K562 (cell line): ENCODE data around the gene ITGA7. TPM values are rescaled to one million over a fixed set of nuclear protein-coding genes. Genes with fewer than 3 reads are reported as not detected.

ENCODE experiments used
- ATAC-seq: fragments of 200-7000 bp; cut with Tn5 transposase; 3 replicates; pipeline ENCODE4 v1.9.1; 2020; ENCODE audit warnings: moderate library complexity
- BruUV-seq: library from RNA; stranded (reverse); fragments of 400-500 nt; replicated peaks from 2 replicates; lab custom pipeline; 2021; lab: Mats Ljungman, UMichigan
- CTCF ChIA-PET: fragments of 300-600 bp; formaldehyde crosslinking; extraction: SDS; loops from one replicate; lab custom pipeline; 2021; ENCODE audit warnings: low intra/inter-chr PET ratio; lab: Yijun Ruan, JAX
- POLR2A ChIA-PET: fragments of 300-600, 350-650 bp; sonication (Branson Sonifier 250); formaldehyde crosslinking; extraction: SDS; loops from one replicate; lab custom pipeline; 2021; ENCODE audit warnings: antibody characterized with exemption, inconsistent platforms; lab: Yijun Ruan, JAX
- DNase-seq, 4 experiments: peaks; one replicate each; pipeline versions ENCODE4 v3.0.0 to v3.0.0-alpha.2; 2011 to 2018; ENCODE audit warnings: low spot score in 3 of 4, mixed read lengths in 3 of 4; ENCODE audit errors: extremely low read depth in 1 of 4
- FAIRE-seq: peaks from 2 replicates; lab custom pipeline; 2011; peaks lifted over from hg19 to GRCh38; lab: Jason Lieb, UNC
- H2AFZ ChIP-seq: 2 replicates; pipeline ENCODE4 v1.6.0; 2011; ENCODE audit warnings: low read depth, low read length, control low read depth, inconsistent platforms
- H3K27ac ChIP-seq: fragments of 200-600 bp; 3 replicates; pipeline ENCODE4 v1.8.0; 2011; ENCODE audit warnings: low read depth, mild to moderate bottlenecking, control low read depth, inconsistent platforms, low read length, moderate library complexity, mixed read lengths; ENCODE audit errors: extremely low read depth
- H3K27me3 ChIP-seq, 2 experiments: fragments of 300-600 bp in 1 of 2; 2 replicates in 1 of 2; 3 replicates in 1 of 2; pipeline versions ENCODE4 v1.6.0 to v1.8.0; 2011; ENCODE audit warnings: inconsistent platforms in 2 of 2, low read length in 2 of 2, mild to moderate bottlenecking in 1 of 2, mixed read lengths in 1 of 2, moderate library complexity in 1 of 2; ENCODE audit not compliant: control insufficient read depth in 2 of 2, insufficient read depth in 2 of 2
- H3K36me3 ChIP-seq: fragments of 300-600 bp; 3 replicates; pipeline ENCODE4 v1.8.0; 2011; ENCODE audit warnings: mild to moderate bottlenecking, low read length, inconsistent platforms; ENCODE audit not compliant: control insufficient read depth, insufficient read depth
- H3K4me1 ChIP-seq, 2 experiments: fragments of 200-600 bp in 1 of 2; replicated peaks in 1 of 2; 2 replicates in 1 of 2; 3 replicates in 1 of 2; pipeline versions ENCODE4 v1.5.1 to v1.8.0; 2011; ENCODE audit warnings: inconsistent platforms in 2 of 2, low read length in 2 of 2, mild to moderate bottlenecking in 1 of 2, mixed read lengths in 1 of 2, moderate library complexity in 1 of 2; ENCODE audit not compliant: control insufficient read depth in 2 of 2, insufficient read depth in 2 of 2
- H3K4me2 ChIP-seq: 2 replicates; pipeline ENCODE4 v1.6.1; 2011; ENCODE audit warnings: low read length, control low read depth, inconsistent platforms, mixed read lengths; ENCODE audit not compliant: insufficient read depth
- H3K4me3 ChIP-seq: fragments of 200-600 bp; sonication (generic), shearing (Covaris generic); 2 replicates; pipeline ENCODE4 v1.5.1; 2016; ENCODE audit warnings: control low read depth, inconsistent platforms
- H3K79me2 ChIP-seq: fragments of 200-600 bp; 3 replicates; pipeline ENCODE4 v1.8.0; 2011; ENCODE audit warnings: low read length, inconsistent platforms; ENCODE audit not compliant: control insufficient read depth, insufficient read depth
- H3K9ac ChIP-seq, 2 experiments: 2 replicates each; pipeline versions ENCODE4 v1.6.0 to v1.6.1; 2011; ENCODE audit warnings: low read depth in 2 of 2, low read length in 2 of 2, control low read depth in 1 of 2, inconsistent platforms in 1 of 2, mild to moderate bottlenecking in 1 of 2, mixed read lengths in 1 of 2; ENCODE audit not compliant: insufficient read depth in 1 of 2
- H3K9me1 ChIP-seq: one replicate; pipeline ENCODE4 v1.6.0; 2011; ENCODE audit warnings: inconsistent platforms, mild to moderate bottlenecking, low read length, moderate library complexity; ENCODE audit not compliant: control insufficient read depth, insufficient read depth
- H3K9me3 ChIP-seq: replicated peaks from 2 replicates; pipeline ENCODE4 v1.5.1; 2011; ENCODE audit warnings: low read depth, low read length, inconsistent platforms; ENCODE audit not compliant: control insufficient read depth, insufficient read depth
- H4K20me1 ChIP-seq: replicated peaks from 2 replicates; pipeline ENCODE4 v1.6.1; 2011; ENCODE audit warnings: low read length, inconsistent platforms, mixed read lengths; ENCODE audit not compliant: control insufficient read depth, insufficient read depth
- E2F6 ChIP-seq, 2 experiments: IDR thresholded peaks; 2 replicates each; pipeline ENCODE4 v1.6.1; 2011; ENCODE audit warnings: borderline replicate concordance in 1 of 2, control low read depth in 1 of 2, low read depth in 1 of 2, low read length in 1 of 2, mild to moderate bottlenecking in 1 of 2, mixed read lengths in 1 of 2, moderate library complexity in 1 of 2; ENCODE audit not compliant: insufficient read depth in 1 of 2, insufficient read length in 1 of 2, poor library complexity in 1 of 2, severe bottlenecking in 1 of 2; ENCODE audit errors: extremely low read depth in 1 of 2
- FOXA3 ChIP-seq, 2 experiments: fragments of 450-650 bp in 1 of 2; sonication (generic) in 1 of 2; formaldehyde crosslinking; IDR thresholded peaks in 1 of 2; conservative IDR thresholded peaks in 1 of 2; 2 replicates each; pipeline versions ENCODE4 v1.4.0 to v1.8.0; 2020 to 2022; ENCODE audit warnings: mild to moderate bottlenecking in 2 of 2, missing genetic modification reagents in 1 of 2
- FOXP4 ChIP-seq: sonication (generic); formaldehyde crosslinking; IDR thresholded peaks from 2 replicates; pipeline ENCODE4 v1.8.0; 2022; ENCODE audit warnings: mild to moderate bottlenecking, missing genetic modification reagents, borderline replicate concordance
- ILF3 ChIP-seq: fragments of 450-650 bp; IDR thresholded peaks from 2 replicates; pipeline ENCODE4 v1.6.1; 2018; ENCODE audit warnings: antibody characterized with exemption, mild to moderate bottlenecking, moderate library complexity, borderline replicate concordance
- JUND ChIP-seq, 2 experiments: IDR thresholded peaks; 2 replicates in 1 of 2; 3 replicates in 1 of 2; pipeline ENCODE4 v1.6.1; 2011; ENCODE audit warnings: borderline replicate concordance in 2 of 2, low read depth in 2 of 2, low read length in 2 of 2, improper control_type of control experiment in 1 of 2, missing biosample characterization in 1 of 2, missing genetic modification characterization in 1 of 2, missing genetic modification reagents in 1 of 2
- MEF2D ChIP-seq: conservative IDR thresholded peaks from 2 replicates; pipeline ENCODE4 v1.6.1; 2016; ENCODE audit warnings: low read depth, missing genetic modification characterization, missing compliant biosample characterization
- SIN3A ChIP-seq, 2 experiments: fragments of 150-350 bp in 1 of 2; IDR thresholded peaks; 2 replicates each; pipeline ENCODE4 v1.6.1; 2011 to 2016; ENCODE audit warnings: borderline replicate concordance in 2 of 2, low read depth in 2 of 2, low read length in 2 of 2, mild to moderate bottlenecking in 2 of 2, moderate library complexity in 2 of 2; ENCODE audit not compliant: control insufficient read depth in 1 of 2
- ZNF639 ChIP-seq, 2 experiments: fragments of 200-800 bp in 1 of 2; sonication (Bioruptor generic) in 1 of 2; sonication (generic) in 1 of 2; formaldehyde crosslinking in 1 of 2; IDR thresholded peaks in 1 of 2; conservative IDR thresholded peaks in 1 of 2; 2 replicates each; pipeline versions ENCODE4 v1.5.0 to v1.6.1; 2016 to 2020; ENCODE audit warnings: missing compliant biosample characterization in 1 of 2, missing genetic modification characterization in 1 of 2, missing genetic modification reagents in 1 of 2
- WGBS: fragments of 100-300 bp; shearing (Covaris generic); methylation state at CpG from one replicate; pipeline ENCODE4 v1.1.6; 2016; ENCODE audit warnings: low coverage, mixed read lengths; ENCODE audit not compliant: insufficient coverage; ENCODE audit errors: missing lambda C conversion rate; 5-methylcytosine and 5-hydroxymethylcytosine counted together
- in situ Hi-C: fragments of 300-500 bp; cut with MboI; formaldehyde crosslinking; loops from 4 replicates; pipeline ENCODE4 v1.15.0; 2018; ENCODE audit warnings: inconsistent platforms, mixed read lengths
- intact Hi-C: fragments of 100-400 bp; cut with micrococcal nuclease; formaldehyde crosslinking; loops from 2 replicates; pipeline ENCODE4 v1.14.2; 2022
- polyA plus RNA-seq, 8 experiments: library from polyadenylated mRNA; depleted of rRNA in 4 of 8; stranded (reverse) in 5 of 8; unstranded in 3 of 8; fragments of >200 nt; fragmentation: Nextera tagmentation in 2 of 8; fragmentation: Illumina TruSeq in 1 of 8; extraction: Ambion mirVana in 2 of 8; extraction: Trizol in 1 of 8; gene quantifications; 2 replicates each; pipeline versions ENCODE4 v1.2.1 to v1.2.3, GENCODE V29; 2011 to 2014; ENCODE audit warnings: inconsistent platforms in 1 of 8, missing spikeins in 1 of 8
- total RNA-seq, 7 experiments: library from RNA; depleted of rRNA in 6 of 7; stranded (reverse); fragments of >200 nt in 6 of 7; fragmentation: Illumina TruSeq in 2 of 7; extraction: Trizol in 2 of 7; gene quantifications; 2 replicates each; pipeline versions ENCODE4 v1.2.1 to v1.2.3, GENCODE V29; 2011 to 2021; ENCODE audit warnings: low replicate concordance in 1 of 7

ITGA7 gene
- total and polyA plus RNA-seq, 9 of the 15 experiments (the other 6 are each of a cell fraction or from before 2014, with no cell fraction given), result 0.11 to 2.3 (median 0.56) TPM; not detected in 1

- no peak overlapping the region for H2AFZ ChIP-seq
- H3K27me3 ChIP-seq, result peaks cover 2 to 17% of the 10 kb centered on the region in 2 experiments; a peak in 4 of 5 replicates
- no peaks in the 10 kb centered on the region for H3K9me1 ChIP-seq
- WGBS, result 3% methylated on average over 8 of the region's 8 CpGs
- H4K20me1 ChIP-seq, result no peaks in the 10 kb centered on the region
- ChIA-PET CTCF (no interaction called here), POLR2A (no interaction called here)
- no TSS peak for BruUV-seq
- in situ Hi-C loops (no loop called here), intact Hi-C loops (no loop called here)
- no peak for ATAC-seq
- no peak overlapping the region for H3K9ac ChIP-seq
- H3K4me2 ChIP-seq, result no peak overlapping the region
- no peaks in the 10 kb centered on the region for H3K79me2 ChIP-seq
- H3K4me3 ChIP-seq, result no peak overlapping the region
- H3K9me3 ChIP-seq, result no peaks in the 10 kb centered on the region
- no peak overlapping the region for H3K27ac ChIP-seq
- H3K36me3 ChIP-seq, result no peaks in the 10 kb centered on the region
- H3K4me1 ChIP-seq, result no peaks in the 10 kb centered on the region
- no peak for FAIRE-seq
- TF ChIP-seq FOXA3 (CRISPR knock-in tag; conservative IDR thresholded peaks at IDR 0.05 in 1 of 2, IDR thresholded peaks at IDR 0.05 in 1 of 2) (no peak), MEF2D (tag) (no peak), SIN3A (IDR thresholded peaks at IDR 0.05; ENCODE audit: borderline replicate concordance in 2 of 2, control insufficient read depth in 1 of 2, low read depth in 2 of 2, low read length in 2 of 2) (no peak)
- no peak for DNase-seq
Observed at GRCh38 chr12:55675666-55676065, 32.0 kb downstream of the ITGA7 start.

GRCh38 chr12:55673638-55674037 lies 34.1 kb downstream of the ITGA7 start:
- Histone ChIP-seq H3K4me3 (no peak overlapping the region), H3K27ac (no peak overlapping the region), H4K20me1 (no peaks in the 10 kb centered on the region), H3K79me2 (no peaks in the 10 kb centered on the region), H3K9me1 (no peaks in the 10 kb centered on the region), H3K9ac (no peak overlapping the region), H2AFZ (no peak overlapping the region), H3K9me3 (no peaks in the 10 kb centered on the region), H3K27me3 (peaks cover 2 to 4% of the 10 kb centered on the region in 2 experiments; a peak in 4 of 5 replicates), H3K36me3 (no peaks in the 10 kb centered on the region), H3K4me1 (no peaks in the 10 kb centered on the region), H3K4me2 (no peak overlapping the region)
- DNase-seq, result no peak
- in situ Hi-C loops (no loop called here), intact Hi-C loops (no loop called here)
- ChIA-PET POLR2A (interaction anchor here (0.7 to 1.1 kb wide), 3 partner anchors 10 to 154 kb away, joined by 3 read pairs; no protein-coding TSS in a partner anchor), CTCF (no interaction called here)
- no TSS peak for BruUV-seq
- FAIRE-seq, result no peak
- no peak for ATAC-seq
- TF ChIP-seq ILF3 (no peak), E2F6 (IDR thresholded peaks at IDR 0.05; ENCODE audit: borderline replicate concordance in 1 of 2, extremely low read depth in 1 of 2, insufficient read depth in 1 of 2, insufficient read length in 1 of 2, low read depth in 1 of 2, low read length in 1 of 2, poor library complexity in 1 of 2, severe bottlenecking in 1 of 2) (no peak), JUND (IDR thresholded peaks at IDR 0.05; ENCODE audit: borderline replicate concordance, low read depth, low read length) (no peak), JUND (tag; IDR thresholded peaks at IDR 0.05; ENCODE audit: borderline replicate concordance, low read depth, low read length) (no peak), ZNF639 (CRISPR knock-in tag; conservative IDR thresholded peaks at IDR 0.05 in 1 of 2, IDR thresholded peaks at IDR 0.05 in 1 of 2) (no peak), FOXP4 (CRISPR knock-in tag) (no peak)
